ENCODE data around the gene HAO1. TPM values are rescaled to one million over a fixed set of nuclear protein-coding genes. Genes with fewer than 3 reads are reported as not detected.

The HAO1 gene
- total RNA-seq, 1 experiment from 2014 or later = not detected

- no peak for DNase-seq (ENCODE audit: low spot score)
- no peak for TF ChIP-seq CTCF (conservative IDR thresholded peaks at IDR 0.05; ENCODE audit: low read depth, low read length)
- BruUV-seq (replicated peaks) = no TSS peak
- ChIA-PET CTCF (no interaction called here), POLR2A (ENCODE audit: low non-redundant PET) (no interaction called here)
- no peaks in the 10 kb centered on the region for H3K4me1 ChIP-seq (ENCODE audit: insufficient read depth, low read length, poor library complexity, severe bottlenecking)
- H3K36me3 ChIP-seq (ENCODE audit: insufficient read depth, low read length, poor library complexity, severe bottlenecking) = no peaks in the 10 kb centered on the region
- H3K27ac ChIP-seq (ENCODE audit: low read depth, low read length, poor library complexity, severe bottlenecking) = no peak overlapping the region
- no peaks in the 10 kb centered on the region for H3K9me3 ChIP-seq (ENCODE audit: low read depth, low read length, poor library complexity, severe bottlenecking)
- no peak overlapping the region for H3K4me3 ChIP-seq (ENCODE audit: low read depth, low read length, poor library complexity, severe bottlenecking)
- intact Hi-C loops (cut with micrococcal nuclease; ENCODE audit: unreplicated experiment) = no loop called here
- H3K27me3 ChIP-seq (replicated peaks; ENCODE audit: insufficient read depth, low read depth, low read length, poor library complexity) = peaks cover 31% of the 10 kb centered on the region
Observed at GRCh38 chr20:7916648-7917047, 23.6 kb downstream of the HAO1 start.

GRCh38 chr20:7912551-7912950 is 27.7 kb downstream of the HAO1 start:
- CTCF ChIA-PET = no interaction called here

GRCh38 chr20:7911586-7912330 is 28.5 kb downstream of the HAO1 start:
- intact Hi-C loops (cut with micrococcal nuclease; ENCODE audit: unreplicated experiment) = no loop called here
- H3K27me3 ChIP-seq (replicated peaks; ENCODE audit: insufficient read depth, low read depth, low read length, poor library complexity) = peaks cover 47% of the 10 kb centered on the region
- H3K36me3 ChIP-seq (ENCODE audit: insufficient read depth, low read length, poor library complexity, severe bottlenecking) = no peaks in the 10 kb centered on the region
- no peak overlapping the region for H3K27ac ChIP-seq (ENCODE audit: low read depth, low read length, poor library complexity, severe bottlenecking)
- no TSS peak for BruUV-seq (replicated peaks)
- POLR2A ChIA-PET (ENCODE audit: low non-redundant PET) = no interaction called here
- TF ChIP-seq CTCF (conservative IDR thresholded peaks at IDR 0.05; ENCODE audit: low read depth, low read length) (no peak), EZH2 (IDR thresholded peaks at IDR 0.05; ENCODE audit: borderline replicate concordance, low read depth, low read length, poor library complexity, severe bottlenecking) (no peak)
- no peak overlapping the region for H3K4me3 ChIP-seq (ENCODE audit: low read depth, low read length, poor library complexity, severe bottlenecking)
- DNase-seq (ENCODE audit: low spot score) = no peak
- H3K4me1 ChIP-seq (ENCODE audit: insufficient read depth, low read length, poor library complexity, severe bottlenecking) = no peaks in the 10 kb centered on the region
- H3K9me3 ChIP-seq (ENCODE audit: low read depth, low read length, poor library complexity, severe bottlenecking) = no peaks in the 10 kb centered on the region
- CTCF ChIA-PET = no interaction called here

More at GRCh38 chr20:7912551-7912950, 27.7 kb downstream of the HAO1 start:
- H3K4me1 ChIP-seq (ENCODE audit: insufficient read depth, low read length, poor library complexity, severe bottlenecking) = no peaks in the 10 kb centered on the region
- no peak for TF ChIP-seq CTCF (conservative IDR thresholded peaks at IDR 0.05; ENCODE audit: low read depth, low read length)
- H3K36me3 ChIP-seq (ENCODE audit: insufficient read depth, low read length, poor library complexity, severe bottlenecking) = no peaks in the 10 kb centered on the region
- intact Hi-C loops (cut with micrococcal nuclease; ENCODE audit: unreplicated experiment) = no loop called here
- H3K27me3 ChIP-seq (replicated peaks; ENCODE audit: insufficient read depth, low read depth, low read length, poor library complexity) = peaks cover 47% of the 10 kb centered on the region
- no peak overlapping the region for H3K4me3 ChIP-seq (ENCODE audit: low read depth, low read length, poor library complexity, severe bottlenecking)
- no TSS peak for BruUV-seq (replicated peaks)
- H3K27ac ChIP-seq (ENCODE audit: low read depth, low read length, poor library complexity, severe bottlenecking) = no peak overlapping the region
- POLR2A ChIA-PET (ENCODE audit: low non-redundant PET) = no interaction called here
- H3K9me3 ChIP-seq (ENCODE audit: low read depth, low read length, poor library complexity, severe bottlenecking) = no peaks in the 10 kb centered on the region
- DNase-seq (ENCODE audit: low spot score) = no peak
